Measurements from ENCODE around the gene TMEM72.

Gene TMEM72

GRCh38 chr10:44955413-44956070, 44.4 kb downstream of the TMEM72 start:
- DNase-seq (ENCODE audit: low spot score) = no peak

- no peak for DNase-seq (ENCODE audit: low spot score)
These were observed 45.1 kb downstream of the TMEM72 start for GRCh38 chr10:44956226-44956625.

- DNase-seq (ENCODE audit: low spot score) = no peak
These were observed 45.9 kb downstream of the TMEM72 start for GRCh38 chr10:44956717-44957706.

- no peak for DNase-seq (ENCODE audit: low spot score)
These were observed 47.2 kb downstream of the TMEM72 start for GRCh38 chr10:44958196-44958897.

- DNase-seq (ENCODE audit: low spot score) = no peak
These were observed 47.7 kb downstream of the TMEM72 start for GRCh38 chr10:44958898-44959246.

GRCh38 chr10:44959247-44960087, 48.3 kb downstream of the TMEM72 start, which contains the start of gene RASSF4:
TSS of gene RASSF4 (plus strand) at chr10:44959802. CDS start at chr10:44970203, 10,401 bp downstream.
- DNase-seq (ENCODE audit: low spot score) = peak; percentile 89

- no peak for DNase-seq (ENCODE audit: low spot score)
These were observed 48.9 kb downstream of the TMEM72 start for GRCh38 chr10:44960088-44960460.

GRCh38 chr10:44960482-44961229, 49.5 kb downstream of the TMEM72 start:
- DNase-seq (ENCODE audit: low spot score) = no peak

- no peak for DNase-seq (ENCODE audit: low spot score)
These were observed 50.1 kb downstream of the TMEM72 start for GRCh38 chr10:44961230-44961571.

- no peak for DNase-seq (ENCODE audit: low spot score)
These were observed 51.0 kb downstream of the TMEM72 start for GRCh38 chr10:44961931-44962750.

- no peak for DNase-seq (ENCODE audit: low spot score)
These were observed 52.0 kb downstream of the TMEM72 start for GRCh38 chr10:44962870-44963738.

- no peak for DNase-seq (ENCODE audit: low spot score)
These were observed 52.9 kb downstream of the TMEM72 start for GRCh38 chr10:44963772-44964633.

- DNase-seq (ENCODE audit: low spot score) = no peak
These were observed 54.0 kb downstream of the TMEM72 start for GRCh38 chr10:44965104-44965503.

GRCh38 chr10:44965651-44966097, 54.5 kb downstream of the TMEM72 start:
- no peak for DNase-seq (ENCODE audit: low spot score)

GRCh38 chr10:44966129-44966815, 55.1 kb downstream of the TMEM72 start:
- DNase-seq (ENCODE audit: low spot score) = no peak

- DNase-seq (ENCODE audit: low spot score) = no peak
These were observed 55.8 kb downstream of the TMEM72 start for GRCh38 chr10:44966816-44967509.

GRCh38 chr10:44967616-44968015, 56.5 kb downstream of the TMEM72 start:
- no peak for DNase-seq (ENCODE audit: low spot score)

Data from LoVo (cell line).